ENCODE data around the gene MAPRE3.

GRCh38 chr2:26970244-26970927 lies at the start of gene MAPRE3:
- peak; percentile 55 for TF ChIP-seq POLR2A (IDR thresholded peaks at IDR 0.05)
- TF ChIP-seq, protein P1, sequence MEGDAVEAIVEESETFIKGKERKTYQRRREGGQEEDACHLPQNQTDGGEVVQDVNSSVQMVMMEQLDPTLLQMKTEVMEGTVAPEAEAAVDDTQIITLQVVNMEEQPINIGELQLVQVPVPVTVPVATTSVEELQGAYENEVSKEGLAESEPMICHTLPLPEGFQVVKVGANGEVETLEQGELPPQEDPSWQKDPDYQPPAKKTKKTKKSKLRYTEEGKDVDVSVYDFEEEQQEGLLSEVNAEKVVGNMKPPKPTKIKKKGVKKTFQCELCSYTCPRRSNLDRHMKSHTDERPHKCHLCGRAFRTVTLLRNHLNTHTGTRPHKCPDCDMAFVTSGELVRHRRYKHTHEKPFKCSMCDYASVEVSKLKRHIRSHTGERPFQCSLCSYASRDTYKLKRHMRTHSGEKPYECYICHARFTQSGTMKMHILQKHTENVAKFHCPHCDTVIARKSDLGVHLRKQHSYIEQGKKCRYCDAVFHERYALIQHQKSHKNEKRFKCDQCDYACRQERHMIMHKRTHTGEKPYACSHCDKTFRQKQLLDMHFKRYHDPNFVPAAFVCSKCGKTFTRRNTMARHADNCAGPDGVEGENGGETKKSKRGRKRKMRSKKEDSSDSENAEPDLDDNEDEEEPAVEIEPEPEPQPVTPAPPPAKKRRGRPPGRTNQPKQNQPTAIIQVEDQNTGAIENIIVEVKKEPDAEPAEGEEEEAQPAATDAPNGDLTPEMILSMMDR (IDR thresholded peaks at IDR 0.05) = no peak

Measured in right lobe of liver (tissue), 4 donors.